ENCODE measurements around the gene BEST4. TPM values are rescaled to one million over a fixed set of nuclear protein-coding genes. Genes with fewer than 3 reads are reported as not detected.
"Not testable (repeated sequence)": the region's sequence is repeated elsewhere in the genome, so short reads cannot be mapped to it uniquely, and the experiment has no call there.

The BEST4 gene
- total and polyA plus RNA-seq, 9 donors: 0.18 to 1.4 (median 0.36) TPM

GRCh38 chr1:44819608-44820327 is 31.8 kb upstream of the BEST4 start:
- WGBS (ENCODE audit: insufficient coverage): under 1% methylated on average over 13 of the region's 33 CpGs
- Histone ChIP-seq H3K27me3 (ENCODE audit: control insufficient read depth, insufficient read depth, low read length) (no peaks in the 10 kb centered on the region), H3K36me3 (ENCODE audit: control insufficient read depth, insufficient read depth, low read length) (peaks cover 8% of the 10 kb centered on the region), H3K4me3 (ENCODE audit: low read length) (peak overlapping the region; percentile 62), H3K4me1 (ENCODE audit: control insufficient read depth, insufficient read depth, low read length) (peaks cover 17% of the 10 kb centered on the region), H3K9me3 (replicated peaks; ENCODE audit: control insufficient read depth, low read depth, low read length) (no peaks in the 10 kb centered on the region), H3K27ac (ENCODE audit: low read length) (peak overlapping the region; percentile 99)
- peak; percentile 94 for DNase-seq

GRCh38 chr1:44819196-44819607 is 31.2 kb upstream of the BEST4 start:
- Histone ChIP-seq H3K27ac (ENCODE audit: low read length) (peak overlapping the region; percentile 99), H3K36me3 (ENCODE audit: control insufficient read depth, insufficient read depth, low read length) (peaks cover 8% of the 10 kb centered on the region), H3K4me3 (ENCODE audit: low read length) (peak overlapping the region; percentile 62), H3K27me3 (ENCODE audit: control insufficient read depth, insufficient read depth, low read length) (no peaks in the 10 kb centered on the region), H3K9me3 (replicated peaks; ENCODE audit: control insufficient read depth, low read depth, low read length) (no peaks in the 10 kb centered on the region), H3K4me1 (ENCODE audit: control insufficient read depth, insufficient read depth, low read length) (peaks cover 19% of the 10 kb centered on the region)
- DNase-seq: peak; percentile 59
- 1% methylated on average over 7 of the region's 13 CpGs for WGBS (ENCODE audit: insufficient coverage)

- H3K27me3 ChIP-seq (ENCODE audit: control insufficient read depth, insufficient read depth, low read length): no peaks in the 10 kb centered on the region
- no peaks in the 10 kb centered on the region for H3K9me3 ChIP-seq (replicated peaks; ENCODE audit: control insufficient read depth, low read depth, low read length)
- DNase-seq: no peak
- no peak overlapping the region for H3K4me3 ChIP-seq (ENCODE audit: low read length)
- H3K36me3 ChIP-seq (ENCODE audit: control insufficient read depth, insufficient read depth, low read length): peaks cover 8% of the 10 kb centered on the region
- H3K4me1 ChIP-seq (ENCODE audit: control insufficient read depth, insufficient read depth, low read length): peaks cover 26% of the 10 kb centered on the region
- WGBS (ENCODE audit: insufficient coverage): 94% methylated on average over 8 of the region's 11 CpGs
- H3K27ac ChIP-seq (ENCODE audit: low read length): no peak overlapping the region
Measured at GRCh38 chr1:44817771-44818495, 30.0 kb upstream of the BEST4 start.

GRCh38 chr1:44817307-44817706 is 29.3 kb upstream of the BEST4 start:
- WGBS (ENCODE audit: insufficient coverage): 94% methylated on average over 1 of the region's 2 CpGs

GRCh38 chr1:44815926-44816325 is 28.0 kb upstream of the BEST4 start:
- not testable (repeated sequence) for H3K4me3 ChIP-seq (ENCODE audit: low read length); H3K27me3 ChIP-seq (ENCODE audit: control insufficient read depth, insufficient read depth, low read length); H3K27ac ChIP-seq (ENCODE audit: low read length); H3K9me3 ChIP-seq (replicated peaks; ENCODE audit: control insufficient read depth, low read depth, low read length); DNase-seq
- H3K36me3 ChIP-seq (ENCODE audit: control insufficient read depth, insufficient read depth, low read length): peaks cover 12% of the 10 kb centered on the region
- WGBS (ENCODE audit: insufficient coverage): 96% methylated on average over 8 of the region's 9 CpGs
- H3K4me1 ChIP-seq (ENCODE audit: control insufficient read depth, insufficient read depth, low read length): peaks cover 37% of the 10 kb centered on the region

More at GRCh38 chr1:44817307-44817706, 29.3 kb upstream of the BEST4 start:
- no peaks in the 10 kb centered on the region for H3K27me3 ChIP-seq (ENCODE audit: control insufficient read depth, insufficient read depth, low read length)
- peaks cover 29% of the 10 kb centered on the region for H3K4me1 ChIP-seq (ENCODE audit: control insufficient read depth, insufficient read depth, low read length)
- H3K27ac ChIP-seq (ENCODE audit: low read length): no peak overlapping the region
- no peak for DNase-seq
- no peak overlapping the region for H3K4me3 ChIP-seq (ENCODE audit: low read length)
- H3K9me3 ChIP-seq (replicated peaks; ENCODE audit: control insufficient read depth, low read depth, low read length): no peaks in the 10 kb centered on the region
- peaks cover 9% of the 10 kb centered on the region for H3K36me3 ChIP-seq (ENCODE audit: control insufficient read depth, insufficient read depth, low read length)

- Histone ChIP-seq H3K36me3 (ENCODE audit: control insufficient read depth, insufficient read depth, low read length) (peaks cover 12% of the 10 kb centered on the region), H3K27ac (ENCODE audit: low read length) (peak overlapping the region; percentile 93), H3K4me3 (ENCODE audit: low read length) (peak overlapping the region; percentile 64), H3K9me3 (replicated peaks; ENCODE audit: control insufficient read depth, low read depth, low read length) (no peaks in the 10 kb centered on the region), H3K27me3 (ENCODE audit: control insufficient read depth, insufficient read depth, low read length) (no peaks in the 10 kb centered on the region), H3K4me1 (ENCODE audit: control insufficient read depth, insufficient read depth, low read length) (peaks cover 51% of the 10 kb centered on the region)
- DNase-seq: peak; percentile 19
- WGBS (ENCODE audit: insufficient coverage): 33% methylated on average over 47 of the region's 48 CpGs
Measured at GRCh38 chr1:44812822-44813543, 25.0 kb upstream of the BEST4 start.

- 80% methylated on average over 8 of the region's 8 CpGs for WGBS (ENCODE audit: insufficient coverage)
- H3K27me3 ChIP-seq (ENCODE audit: control insufficient read depth, insufficient read depth, low read length): no peaks in the 10 kb centered on the region
Measured at GRCh38 chr1:44811234-44811633, 23.3 kb upstream of the BEST4 start.

GRCh38 chr1:44810762-44811105 is 22.8 kb upstream of the BEST4 start:
- H3K4me3 ChIP-seq (ENCODE audit: low read length); H3K27me3 ChIP-seq (ENCODE audit: control insufficient read depth, insufficient read depth, low read length); DNase-seq; H3K9me3 ChIP-seq (replicated peaks; ENCODE audit: control insufficient read depth, low read depth, low read length): not testable (repeated sequence)
- Histone ChIP-seq H3K4me1 (ENCODE audit: control insufficient read depth, insufficient read depth, low read length) (peaks cover 71% of the 10 kb centered on the region), H3K36me3 (ENCODE audit: control insufficient read depth, insufficient read depth, low read length) (peaks cover 20% of the 10 kb centered on the region), H3K27ac (ENCODE audit: low read length) (peak overlapping the region; percentile 99)
- WGBS (ENCODE audit: insufficient coverage): 86% methylated on average over 2 of the region's 4 CpGs

More at GRCh38 chr1:44811234-44811633, 23.3 kb upstream of the BEST4 start:
- Histone ChIP-seq H3K36me3 (ENCODE audit: control insufficient read depth, insufficient read depth, low read length) (peaks cover 19% of the 10 kb centered on the region), H3K4me1 (ENCODE audit: control insufficient read depth, insufficient read depth, low read length) (peaks cover 68% of the 10 kb centered on the region), H3K4me3 (ENCODE audit: low read length) (no peak overlapping the region), H3K9me3 (replicated peaks; ENCODE audit: control insufficient read depth, low read depth, low read length) (no peaks in the 10 kb centered on the region), H3K27ac (ENCODE audit: low read length) (peak overlapping the region; percentile 13)
- DNase-seq: no peak

GRCh38 chr1:44810101-44810761 is 22.3 kb upstream of the BEST4 start:
- 59% methylated on average over 7 of the region's 12 CpGs for WGBS (ENCODE audit: insufficient coverage)
- peak; percentile 45 for DNase-seq

More at GRCh38 chr1:44810101-44810761, 22.3 kb upstream of the BEST4 start:
- H3K36me3 ChIP-seq (ENCODE audit: control insufficient read depth, insufficient read depth, low read length): peaks cover 20% of the 10 kb centered on the region
- no peaks in the 10 kb centered on the region for H3K9me3 ChIP-seq (replicated peaks; ENCODE audit: control insufficient read depth, low read depth, low read length)
- H3K27ac ChIP-seq (ENCODE audit: low read length): peak overlapping the region; percentile 99
- H3K27me3 ChIP-seq (ENCODE audit: control insufficient read depth, insufficient read depth, low read length): no peaks in the 10 kb centered on the region
- no peak overlapping the region for H3K4me3 ChIP-seq (ENCODE audit: low read length)
- H3K4me1 ChIP-seq (ENCODE audit: control insufficient read depth, insufficient read depth, low read length): peaks cover 76% of the 10 kb centered on the region
